CD4-positive, alpha-beta T cell treated with Interleukin-12 subunit alpha and Interleukin-12 subunit beta, for 1 hour (primary cell): ENCODE measurements around the gene SLC32A1.

Source experiments
- DNase-seq: peaks from one replicate; pipeline ENCODE4 v3.0.0-alpha.2; 2020

Gene SLC32A1

DNA sequence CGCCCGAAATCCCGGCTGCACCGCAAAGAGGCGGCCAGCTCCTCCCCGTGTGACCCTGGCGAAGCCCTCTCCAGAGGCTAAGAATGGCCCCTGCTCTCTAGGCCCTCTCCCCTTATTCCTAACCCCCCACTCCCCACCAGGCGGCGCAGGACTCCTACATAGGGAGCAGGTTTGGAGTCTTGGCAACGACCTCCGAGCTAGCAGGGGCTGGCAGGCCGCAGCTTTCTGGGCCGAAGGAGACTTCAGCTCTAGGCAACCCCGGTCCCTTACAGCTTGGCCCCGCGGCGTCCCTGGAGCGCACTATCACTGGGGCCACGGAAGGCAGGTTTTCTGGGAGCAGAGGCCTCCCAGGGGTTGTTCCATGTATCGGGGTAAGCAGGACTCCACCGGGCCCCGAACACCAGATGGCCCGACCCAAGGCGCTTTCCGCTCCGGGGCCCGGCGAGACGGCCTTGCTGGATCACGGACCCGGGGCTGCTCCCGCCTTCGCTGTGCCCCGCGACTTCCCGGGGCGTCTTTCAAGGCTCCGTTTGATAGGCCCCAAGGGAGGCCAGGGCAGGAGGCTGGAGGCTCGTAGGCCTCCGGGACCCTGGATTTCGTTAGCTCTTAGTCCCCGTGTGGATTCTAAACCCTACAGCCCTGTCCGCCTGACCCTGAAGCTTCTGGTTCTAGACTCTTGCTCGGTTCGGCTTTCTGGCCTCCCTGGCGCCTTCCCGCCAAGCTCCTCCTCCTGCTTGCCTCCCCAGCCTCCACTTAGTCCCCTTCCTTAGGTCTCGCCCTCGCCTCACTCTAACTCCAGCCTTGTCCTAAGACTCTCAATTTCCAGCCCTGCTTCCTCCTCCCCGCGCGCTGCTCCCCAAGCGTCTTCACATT is 1.9 kb downstream of the SLC32A1 start:
- peak; percentile 43 for DNase-seq

DNA sequence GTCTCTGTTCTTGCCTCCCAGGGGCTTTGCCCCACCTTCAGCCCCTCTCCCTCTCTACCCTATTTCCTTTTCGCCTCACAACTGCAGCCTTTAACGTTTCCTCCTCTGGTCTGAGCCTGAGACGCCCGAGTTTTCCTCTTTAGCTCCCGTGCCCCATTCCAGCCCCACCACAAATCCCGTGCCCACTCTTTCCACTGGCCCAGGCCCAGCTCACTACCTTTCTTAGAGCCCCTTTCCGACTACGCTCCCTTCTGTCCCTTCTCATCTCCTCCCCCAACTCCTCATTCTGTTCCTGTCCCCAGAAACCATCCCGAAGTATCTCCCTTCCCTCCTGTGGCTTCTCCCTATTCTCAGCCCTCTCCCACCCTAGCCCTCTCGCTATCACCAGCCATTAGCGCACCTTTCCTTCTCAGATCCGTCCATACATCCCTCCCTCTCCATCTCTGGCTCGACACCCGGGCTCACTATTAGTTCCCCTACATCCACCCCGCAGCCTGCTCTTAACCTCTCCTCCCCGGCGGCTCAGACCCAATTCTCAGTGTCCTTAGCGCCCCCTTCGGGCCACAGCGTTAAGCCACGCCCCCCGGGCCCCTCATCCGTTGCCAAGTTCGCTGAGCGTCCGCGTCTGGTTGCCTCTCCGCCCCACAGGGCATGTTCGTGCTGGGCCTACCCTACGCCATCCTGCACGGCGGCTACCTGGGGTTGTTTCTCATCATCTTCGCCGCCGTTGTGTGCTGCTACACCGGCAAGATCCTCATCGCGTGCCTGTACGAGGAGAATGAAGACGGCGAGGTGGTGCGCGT is 2.7 kb downstream of the SLC32A1 start:
- DNase-seq: peak; percentile 54

DNA sequence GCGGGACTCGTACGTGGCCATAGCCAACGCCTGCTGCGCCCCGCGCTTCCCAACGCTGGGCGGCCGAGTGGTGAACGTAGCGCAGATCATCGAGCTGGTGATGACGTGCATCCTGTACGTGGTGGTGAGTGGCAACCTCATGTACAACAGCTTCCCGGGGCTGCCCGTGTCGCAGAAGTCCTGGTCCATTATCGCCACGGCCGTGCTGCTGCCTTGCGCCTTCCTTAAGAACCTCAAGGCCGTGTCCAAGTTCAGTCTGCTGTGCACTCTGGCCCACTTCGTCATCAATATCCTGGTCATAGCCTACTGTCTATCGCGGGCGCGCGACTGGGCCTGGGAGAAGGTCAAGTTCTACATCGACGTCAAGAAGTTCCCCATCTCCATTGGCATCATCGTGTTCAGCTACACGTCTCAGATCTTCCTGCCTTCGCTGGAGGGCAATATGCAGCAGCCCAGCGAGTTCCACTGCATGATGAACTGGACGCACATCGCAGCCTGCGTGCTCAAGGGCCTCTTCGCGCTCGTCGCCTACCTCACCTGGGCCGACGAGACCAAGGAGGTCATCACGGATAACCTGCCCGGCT is 3.4 kb downstream of the SLC32A1 start:
- DNase-seq: no peak

DNA sequence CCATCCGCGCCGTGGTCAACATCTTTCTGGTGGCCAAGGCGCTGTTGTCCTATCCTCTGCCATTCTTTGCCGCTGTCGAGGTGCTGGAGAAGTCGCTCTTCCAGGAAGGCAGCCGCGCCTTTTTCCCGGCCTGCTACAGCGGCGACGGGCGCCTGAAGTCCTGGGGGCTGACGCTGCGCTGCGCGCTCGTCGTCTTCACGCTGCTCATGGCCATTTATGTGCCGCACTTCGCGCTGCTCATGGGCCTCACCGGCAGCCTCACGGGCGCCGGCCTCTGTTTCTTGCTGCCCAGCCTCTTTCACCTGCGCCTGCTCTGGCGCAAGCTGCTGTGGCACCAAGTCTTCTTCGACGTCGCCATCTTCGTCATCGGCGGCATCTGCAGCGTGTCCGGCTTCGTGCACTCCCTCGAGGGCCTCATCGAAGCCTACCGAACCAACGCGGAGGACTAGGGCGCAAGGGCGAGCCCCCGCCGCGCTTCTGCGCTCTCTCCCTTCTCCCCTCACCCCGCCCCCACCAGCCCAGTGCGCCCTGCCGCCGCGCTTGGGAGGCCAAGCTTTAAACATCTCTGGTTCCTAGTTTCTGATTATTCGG is 4.0 kb downstream of the SLC32A1 start:
- no peak for DNase-seq

DNA sequence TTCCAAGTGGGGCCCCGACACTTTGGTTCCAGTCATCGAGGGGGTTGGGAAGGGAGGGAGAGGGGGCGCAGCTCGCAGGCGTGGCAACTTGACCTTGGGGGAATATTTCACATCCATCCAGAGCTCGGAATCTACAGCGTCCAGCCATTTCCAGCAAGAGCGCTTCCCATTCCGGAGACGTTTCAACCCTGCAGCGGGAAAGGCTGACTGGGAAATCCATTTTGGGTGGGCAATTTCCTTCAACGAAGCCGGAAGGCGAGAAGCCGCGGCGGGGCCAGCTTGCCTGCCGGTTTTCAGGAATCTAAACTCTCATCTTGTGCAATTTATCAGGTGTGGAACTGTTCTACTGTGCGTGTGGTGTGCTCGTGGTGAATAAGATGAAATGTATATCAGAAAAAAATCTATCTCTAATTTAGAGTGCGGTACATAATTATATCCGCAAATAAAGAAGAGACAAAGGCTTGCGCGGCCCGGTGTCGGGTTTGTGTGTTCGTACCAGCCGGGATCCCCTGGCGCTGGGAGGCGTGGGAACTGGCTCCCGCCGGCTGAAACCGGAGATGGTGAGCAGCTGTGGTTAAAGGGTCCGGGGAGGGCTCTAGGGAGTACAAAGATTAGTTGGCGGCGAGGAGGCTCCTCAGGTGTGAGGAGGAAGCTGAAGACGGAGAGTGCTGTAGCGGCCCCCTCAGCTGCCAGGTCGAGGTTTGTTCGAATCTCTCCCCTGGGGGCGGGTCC is 4.8 kb downstream of the SLC32A1 start:
- DNase-seq: no peak

DNA sequence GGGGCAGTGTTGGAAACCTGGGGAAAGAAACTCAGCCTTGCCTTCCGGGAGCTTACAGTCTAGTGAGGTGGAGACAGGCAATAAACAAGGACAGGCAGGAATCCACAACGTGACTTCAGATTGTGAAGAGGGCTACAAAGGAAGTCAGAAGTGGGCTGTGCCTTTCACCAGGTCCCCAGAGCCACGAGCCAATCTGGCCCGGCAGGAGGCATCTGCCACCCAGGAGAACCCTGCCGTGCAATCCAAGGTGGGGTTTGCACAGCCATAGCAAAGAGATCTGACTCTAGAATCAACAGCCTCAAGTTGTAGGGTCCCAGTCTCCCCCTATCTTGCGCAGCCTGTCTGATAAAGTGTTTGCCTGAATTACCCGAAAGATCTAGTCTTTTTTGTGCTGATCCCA is 5.5 kb downstream of the SLC32A1 start:
- DNase-seq: no peak

DNA sequence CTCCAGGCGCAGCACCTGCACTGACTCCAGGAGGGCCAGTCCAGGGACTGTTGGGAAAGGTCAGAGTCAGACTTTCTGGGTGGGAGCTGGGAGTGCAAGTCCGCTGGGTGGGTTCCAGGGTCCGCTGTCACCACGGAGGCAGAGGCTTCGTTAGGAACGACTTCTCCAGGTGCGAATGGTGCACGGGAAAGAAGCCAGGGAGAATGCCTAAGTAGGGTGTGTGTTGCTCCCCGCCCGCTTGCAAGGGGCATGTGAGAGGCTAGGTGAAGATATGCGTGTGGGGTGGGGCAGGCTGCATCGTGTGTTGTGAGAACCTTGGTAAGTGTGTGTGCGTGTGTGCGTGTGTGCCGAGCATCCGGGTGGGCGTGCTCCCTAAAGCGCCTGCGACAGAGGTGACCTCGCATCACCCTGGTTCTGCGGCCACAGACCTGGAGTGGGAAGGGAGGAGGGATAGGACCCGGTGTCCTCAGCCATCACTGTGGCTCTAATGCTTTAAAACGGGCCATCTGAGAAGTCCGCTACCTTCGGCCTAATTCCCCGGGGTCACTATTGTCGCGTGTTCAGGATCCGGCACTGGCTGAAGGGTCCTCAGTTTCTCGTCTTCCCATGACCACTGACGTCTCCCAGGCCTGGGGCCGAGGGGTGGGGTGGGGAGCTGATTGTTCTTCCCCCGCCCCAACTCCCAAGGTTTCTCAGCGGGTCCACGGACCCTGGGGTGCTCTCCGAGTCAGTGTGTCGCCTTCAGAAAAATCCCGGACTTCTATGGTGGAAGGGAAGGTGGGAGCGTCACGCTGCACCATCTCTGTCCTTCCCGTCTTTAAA is 6.1 kb downstream of the SLC32A1 start:
- DNase-seq: no peak

DNA sequence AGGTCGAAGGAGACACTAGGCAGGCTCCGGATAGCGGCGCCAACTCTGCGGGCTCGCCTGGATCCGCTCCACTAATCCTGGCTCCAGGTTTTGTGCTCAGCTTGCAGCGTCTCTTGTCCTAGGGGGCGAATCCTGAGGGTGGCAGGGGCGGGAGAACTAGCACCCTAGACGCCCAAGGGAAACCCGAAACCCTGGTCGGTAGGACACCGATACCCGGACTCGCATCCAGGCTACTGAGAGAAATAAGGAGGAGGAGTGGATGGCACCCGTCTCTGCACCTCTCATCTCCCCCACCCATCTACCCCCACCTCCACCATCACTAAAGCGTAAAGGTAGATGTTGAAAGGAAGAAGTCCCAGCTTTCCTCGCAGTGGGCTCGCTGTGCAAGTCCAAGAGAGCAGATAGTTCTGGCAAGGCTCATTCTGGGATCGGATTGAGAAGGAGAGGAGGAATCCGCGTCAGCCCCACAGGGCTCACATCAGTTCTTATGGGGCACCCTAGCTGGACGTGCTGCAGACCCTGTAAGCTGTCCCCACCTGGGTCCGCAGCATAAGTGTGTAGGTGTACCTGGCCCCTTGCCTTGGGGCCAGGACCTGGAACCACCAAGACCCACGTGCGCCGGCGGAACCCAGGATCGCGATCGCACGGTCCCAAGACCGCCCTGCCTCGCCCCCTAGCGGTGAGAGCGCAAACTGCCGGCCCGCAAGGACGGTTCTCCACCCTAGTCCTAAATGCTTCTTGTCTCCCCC is 6.9 kb downstream of the SLC32A1 start:
- DNase-seq: peak; percentile 80

DNA sequence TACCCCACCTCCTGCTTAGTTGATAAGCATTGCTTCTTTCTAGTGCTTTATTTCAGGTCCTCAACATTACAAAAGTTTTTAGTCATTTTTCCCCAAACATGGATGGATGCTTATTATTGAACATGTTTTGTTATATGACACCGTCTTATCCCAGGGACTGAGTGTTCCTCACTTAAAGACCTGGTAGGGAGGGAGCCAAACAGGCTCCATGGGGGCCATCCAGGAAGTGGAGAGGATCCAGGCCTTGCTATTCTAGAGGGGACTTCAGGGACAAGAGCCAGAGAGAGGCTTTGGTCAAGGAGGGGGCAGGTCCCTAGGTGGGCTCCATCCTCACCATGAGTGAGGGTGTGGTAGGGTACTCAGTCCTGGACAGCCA is 7.4 kb downstream of the SLC32A1 start:
- no peak for DNase-seq

DNA sequence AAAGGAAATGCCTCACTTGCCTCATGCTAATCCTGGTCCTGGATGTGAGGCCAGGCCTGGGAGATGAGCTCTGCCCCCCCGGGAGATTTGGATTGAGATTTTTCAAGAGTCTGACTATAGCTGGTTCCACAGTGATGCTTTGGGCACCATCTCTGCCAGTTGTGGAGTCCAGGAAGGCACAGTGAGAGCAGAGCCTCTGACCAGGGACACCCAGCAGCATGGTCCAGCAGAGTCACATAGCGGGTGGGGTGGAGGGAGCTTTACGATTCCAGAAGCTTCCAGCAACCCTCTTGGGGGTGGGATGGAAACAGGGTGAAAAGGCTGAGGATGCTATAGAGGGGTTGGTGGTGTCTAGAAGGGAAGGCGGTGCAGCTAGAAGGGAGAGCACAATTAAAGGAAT is 8.7 kb downstream of the SLC32A1 start:
- DNase-seq: no peak

DNA sequence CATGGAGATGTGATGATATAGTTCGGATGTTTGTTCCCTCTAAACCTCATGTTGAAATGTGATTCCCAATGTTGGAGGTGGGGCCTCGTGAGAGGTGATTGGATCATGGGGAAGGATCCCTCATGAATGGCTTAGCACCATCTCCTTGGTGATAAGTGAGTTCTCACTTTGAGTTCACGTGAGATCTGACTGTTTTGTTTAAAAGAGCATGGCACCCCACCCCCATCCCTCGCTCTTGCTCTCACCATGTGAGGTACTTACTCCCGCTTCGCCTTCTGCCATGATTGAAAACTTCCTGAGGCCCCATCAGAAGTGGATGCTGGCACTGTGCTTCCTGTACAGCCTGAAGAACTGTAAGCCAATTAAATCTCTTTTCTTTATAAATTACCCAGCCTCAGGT is 10.9 kb downstream of the SLC32A1 start:
- DNase-seq: no peak

DNA sequence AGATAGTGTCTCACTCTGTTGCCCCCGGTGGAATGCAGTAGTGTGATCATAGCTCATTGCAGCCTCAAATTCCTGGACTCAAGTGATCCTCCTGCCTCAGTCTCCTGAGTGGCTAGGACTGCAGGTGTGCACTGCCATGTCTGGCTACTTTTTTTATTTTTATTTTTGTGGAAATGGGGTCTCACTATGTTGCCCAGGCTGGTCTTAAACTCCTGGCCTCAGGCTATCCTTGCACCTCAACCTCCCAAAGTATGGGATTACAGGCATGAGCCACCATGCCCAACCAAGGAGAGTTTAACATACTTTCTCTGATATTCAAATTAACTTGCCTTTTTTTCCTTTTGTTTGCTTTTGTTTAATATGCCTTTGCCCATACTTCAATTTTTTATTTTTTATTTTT is 13.6 kb downstream of the SLC32A1 start:
- DNase-seq: no peak

DNA sequence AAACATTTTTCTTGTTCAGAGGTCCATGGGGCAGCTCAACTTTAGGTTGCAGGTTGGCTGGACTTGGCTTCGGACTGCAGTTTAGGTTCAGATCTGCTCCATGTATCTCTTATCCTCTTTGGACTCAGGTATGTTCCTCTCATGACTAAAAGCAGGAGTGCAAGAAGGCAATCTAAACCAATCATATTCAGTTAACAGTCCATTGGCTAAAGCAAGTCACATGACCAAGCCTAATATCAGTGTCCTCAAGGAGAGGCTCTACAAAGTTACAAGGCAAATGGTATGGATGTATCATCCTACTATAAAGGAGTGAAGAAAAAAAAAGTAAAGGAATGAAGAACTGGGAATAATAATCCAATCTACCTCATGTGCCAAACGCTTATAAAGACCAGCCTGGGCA is 21.5 kb downstream of the SLC32A1 start:
- DNase-seq: no peak

DNA sequence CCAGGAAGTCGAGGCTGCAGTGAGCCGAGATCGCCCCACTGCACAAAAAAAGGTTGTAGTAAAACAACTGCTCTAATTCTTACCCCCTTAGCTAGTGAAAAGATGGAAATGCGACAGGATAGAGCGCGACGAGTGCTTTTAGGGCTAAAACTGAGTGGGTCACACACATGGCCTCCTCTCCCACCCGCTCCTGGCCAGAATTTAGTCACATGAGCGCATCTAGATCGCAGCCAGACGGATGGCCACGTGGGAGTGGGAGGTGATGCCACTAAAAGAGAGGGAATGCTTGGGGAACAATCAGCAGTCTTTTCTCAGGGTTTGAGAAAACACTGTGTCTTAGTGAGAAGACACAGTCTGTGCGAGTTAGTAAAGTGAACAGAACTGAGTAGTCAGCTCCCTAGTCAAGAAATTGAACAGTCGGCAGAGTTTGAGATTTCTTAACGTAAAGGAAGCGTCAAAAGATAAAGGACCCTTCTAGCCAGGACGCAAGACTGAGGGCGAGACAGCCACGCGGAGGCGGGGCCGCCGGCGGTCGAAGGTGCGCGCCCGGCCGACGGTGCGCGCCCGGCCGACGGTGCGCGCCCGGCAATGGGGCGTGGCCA is 23.3 kb downstream of the SLC32A1 start:
- no peak for DNase-seq

DNA sequence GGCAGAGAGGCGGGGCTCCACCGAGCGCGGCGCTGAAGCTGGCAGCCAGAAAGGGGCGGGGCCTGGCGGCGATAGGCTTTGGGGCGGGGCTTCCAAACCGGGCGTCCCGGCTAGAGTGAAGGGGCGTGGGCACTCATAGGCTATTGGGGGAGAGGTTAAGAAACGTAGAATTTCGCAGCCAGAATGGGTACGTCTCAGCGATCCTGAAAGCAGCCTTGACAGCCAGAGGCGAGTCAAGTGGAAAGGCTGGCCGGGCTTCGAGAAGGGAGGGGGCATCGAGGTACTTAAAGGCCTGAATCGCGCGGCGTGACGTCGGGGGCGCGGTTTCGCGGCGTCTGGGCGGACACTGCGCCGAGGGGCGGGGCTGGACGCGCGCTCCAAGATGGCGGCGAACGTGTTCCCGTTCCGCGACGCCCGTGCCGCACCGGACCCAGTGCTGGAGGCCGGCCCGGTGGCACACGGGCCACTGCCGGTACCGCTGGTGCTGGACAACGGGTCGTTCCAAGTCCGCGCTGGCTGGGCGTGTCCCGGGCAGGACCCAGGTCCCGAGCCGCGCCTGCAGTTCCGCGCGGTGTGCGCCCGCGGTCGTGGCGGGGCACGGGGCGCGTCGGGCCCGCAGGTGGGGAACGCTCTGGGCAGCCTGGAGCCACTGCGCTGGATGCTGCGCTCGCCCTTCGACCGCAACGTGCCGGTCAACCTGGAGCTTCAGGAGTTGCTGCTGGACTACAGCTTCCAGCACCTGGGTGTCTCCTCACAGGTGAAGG is 24.0 kb downstream of the SLC32A1 start, which contains the start of gene ACTR5:
Gene ACTR5 (plus strand): TSS at position 364 of the 764 bp plus-strand sequence. CDS start 19 bp downstream, at position 383.
- peak; percentile 97 for DNase-seq

DNA sequence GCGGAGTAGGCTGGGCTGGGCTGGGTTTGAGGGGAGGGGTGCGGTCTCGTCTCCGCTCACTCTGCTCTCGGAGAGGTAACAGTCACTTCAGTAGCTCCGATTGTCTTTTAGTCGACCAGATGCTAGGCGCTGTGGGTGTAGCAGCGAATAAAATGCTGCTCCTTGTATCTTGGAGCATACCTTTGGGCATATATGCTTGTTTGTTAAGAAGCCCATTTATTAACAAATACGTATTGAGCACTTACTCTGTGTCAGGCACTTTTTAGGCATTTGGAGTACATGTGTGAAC is 24.5 kb downstream of the SLC32A1 start:
- peak; percentile 56 for DNase-seq

DNA sequence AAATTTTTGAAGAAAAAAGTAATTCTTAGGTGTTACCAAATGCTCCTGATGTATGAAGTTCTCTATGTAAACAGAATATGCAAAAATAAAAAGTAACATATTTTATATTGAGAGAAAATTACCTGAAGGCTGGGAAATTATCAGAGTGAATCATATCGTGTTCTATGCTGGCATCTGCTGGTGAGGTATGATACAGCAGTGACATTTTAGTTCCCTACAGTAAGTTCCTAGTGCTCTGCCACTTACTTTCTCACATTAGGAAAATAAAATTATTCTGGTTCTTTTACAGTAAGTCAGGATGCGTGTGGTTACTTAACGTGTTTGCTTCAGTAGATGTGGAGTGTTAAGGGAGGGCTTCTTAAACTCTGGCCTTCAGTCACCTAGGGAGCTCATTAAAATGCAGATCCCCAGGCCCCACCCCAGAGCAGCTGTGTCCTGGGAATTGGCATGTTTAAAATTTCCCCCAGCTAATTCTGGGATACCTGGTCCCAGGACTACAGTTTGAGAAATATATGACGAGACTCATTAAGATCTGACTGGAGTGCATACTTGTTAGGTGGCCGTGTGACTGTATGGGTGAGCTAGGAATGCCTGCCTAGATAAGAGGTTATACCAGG is 27.2 kb downstream of the SLC32A1 start:
- peak; percentile 57 for DNase-seq

DNA sequence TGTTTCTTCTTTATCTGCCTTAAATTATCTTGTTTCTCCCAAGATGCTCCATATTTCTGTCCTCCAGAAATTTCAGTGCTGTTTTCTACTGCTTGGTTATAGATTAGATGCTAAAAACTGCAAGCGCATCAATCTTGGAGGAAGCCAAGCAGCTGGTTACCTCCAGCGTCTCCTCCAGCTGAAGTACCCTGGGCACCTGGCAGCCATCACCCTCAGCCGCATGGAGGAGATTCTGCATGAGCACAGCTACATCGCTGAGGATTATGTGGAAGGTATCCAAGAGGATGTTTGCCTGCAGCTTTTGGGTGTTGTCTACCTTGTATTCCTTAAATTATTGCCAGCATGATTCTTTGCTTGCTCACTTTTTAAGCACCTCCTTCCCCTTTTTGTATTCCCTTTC is 27.7 kb downstream of the SLC32A1 start:
- no peak for DNase-seq

DNA sequence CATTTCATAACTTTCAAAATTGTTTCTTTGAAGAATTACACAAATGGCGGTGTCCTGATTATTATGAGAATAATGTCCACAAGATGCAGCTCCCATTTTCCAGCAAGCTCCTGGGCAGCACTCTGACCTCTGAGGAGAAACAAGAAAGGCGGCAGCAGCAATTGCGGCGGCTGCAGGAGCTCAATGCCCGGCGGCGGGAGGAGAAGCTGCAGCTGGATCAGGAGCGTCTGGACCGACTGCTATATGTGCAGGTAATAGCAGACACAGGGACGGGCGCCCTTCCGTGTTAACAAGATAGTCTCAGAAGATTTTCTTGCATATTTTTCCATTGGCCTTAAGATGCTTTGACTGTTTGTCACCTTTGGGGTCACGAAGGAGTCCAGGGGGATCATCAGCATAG is 30.6 kb downstream of the SLC32A1 start:
- no peak for DNase-seq
